Kidney (tissue), 14 donors: Measurements from ENCODE around the gene B9D2. TPM values are rescaled to one million over a fixed set of nuclear protein-coding genes. Genes with fewer than 3 reads are reported as not detected.
A peak's percentile ranks its signal among the peaks of the same experiment; 100 is the strongest.

Experiments used
- DNase-seq, 5 donors: peaks; one replicate each; pipeline ENCODE4 v3.0.0-alpha.2; 2013 to 2020
- FAIRE-seq: peaks from 2 replicates; lab custom pipeline; 2012; peaks lifted over from hg19 to GRCh38; lab: Jason Lieb, UNC
- H3K27ac ChIP-seq, 2 donors: one replicate each; pipeline ENCODE4 v1.7.0; 2013; ENCODE audit warnings: low read depth in 2 of 2, low read length in 2 of 2, inconsistent platforms in 1 of 2
- H3K27me3 ChIP-seq: one replicate; pipeline ENCODE4 v1.7.1; 2013; ENCODE audit warnings: low read length, inconsistent platforms; ENCODE audit not compliant: control insufficient read depth, insufficient read depth
- H3K36me3 ChIP-seq, 3 donors: one replicate each; pipeline versions ENCODE4 v1.7.0 to v1.7.1; 2013; ENCODE audit warnings: low read length in 3 of 3, control low read depth in 1 of 3, inconsistent platforms in 1 of 3; ENCODE audit not compliant: insufficient read depth in 3 of 3, control insufficient read depth in 2 of 3
- H3K4me1 ChIP-seq, 3 donors: one replicate each; pipeline versions ENCODE4 v1.7.0 to v1.7.1; 2013; ENCODE audit warnings: low read length in 3 of 3, inconsistent platforms in 1 of 3, low read depth in 1 of 3; ENCODE audit not compliant: control insufficient read depth in 2 of 3, insufficient read depth in 2 of 3
- H3K4me3 ChIP-seq, 3 donors: one replicate each; pipeline versions ENCODE4 v1.7.0 to v1.8.1; 2013; ENCODE audit warnings: low read length in 3 of 3, control low read depth in 1 of 3, inconsistent platforms in 1 of 3
- H3K9ac ChIP-seq, 3 donors: one replicate each; pipeline versions ENCODE4 v1.7.0 to v1.7.1; 2013; ENCODE audit warnings: low read length in 3 of 3, control low read depth in 1 of 3, inconsistent platforms in 1 of 3
- H3K9me3 ChIP-seq, 3 donors: one replicate each; pipeline versions ENCODE4 v1.7.0 to v1.7.1; 2013; ENCODE audit warnings: low read length in 3 of 3, control low read depth in 1 of 3, inconsistent platforms in 1 of 3; ENCODE audit not compliant: control insufficient read depth in 2 of 3, insufficient read depth in 1 of 3
- CTCF ChIP-seq: IDR thresholded peaks from 3 replicates; pipeline ENCODE4 v1.5.1; 2012; ENCODE audit warnings: mild to moderate bottlenecking, moderate library complexity, borderline replicate concordance; ENCODE audit not compliant: insufficient read depth; ENCODE audit errors: extremely low read depth
- intact Hi-C: fragments of 100-400 bp; cut with DNase I; formaldehyde crosslinking; loops from one replicate; pipeline ENCODE4 v1.11.1; 2022
- polyA plus RNA-seq: library from polyadenylated mRNA; stranded (reverse); fragments of 350-450 nt; fragmentation: Illumina TruSeq; extraction: RNeasy Lipid Tissue Mini Kit (QIAGEN cat#74804); gene quantifications from one replicate; pipeline ENCODE4 v1.2.3, GENCODE V29; 2014; ENCODE audit warnings: low read depth, low replicate concordance; ENCODE audit not compliant: insufficient read depth
- total RNA-seq: library from RNA; stranded (reverse); fragmentation: NEBNext Ultra II Directional; extraction: Animal tissue kit (Norgen Biotek cat#: 25700); gene quantifications from one replicate; pipeline ENCODE4 v1.2.1, GENCODE V29; 2021
- donor health status: control.
- donor health status: control.
- donor health status: control.
- donor health status: control.
- donor health status: control.
- donor health status: DM: yes; HTN: yes; CAD: no.
- donor health status: Normal renal cell carcinoma (clear cell type).

B9D2 gene
- total and polyA plus RNA-seq, 2 donors from 2014 or later = 12.6 to 15.7 TPM

GRCh38 chr19:41325640-41325946 lies 38.4 kb downstream of the B9D2 start:
- peak overlapping the region in 1 of 3 donors; percentile 32 for H3K4me3 ChIP-seq
- no peaks in the 10 kb centered on the region for H3K9me3 ChIP-seq
- H3K4me1 ChIP-seq = peaks cover 9 to 67% (median 35%) of the 10 kb centered on the region in 3 donors
- H3K9ac ChIP-seq = peak overlapping the region in 1 of 3 donors; percentile 51
- intact Hi-C loops = no loop called here
- no peaks in the 10 kb centered on the region for H3K27me3 ChIP-seq
- DNase-seq = no peak
- peak overlapping the region; percentile 63 to 65 for H3K27ac ChIP-seq
- TF ChIP-seq CTCF = no peak
- no peak for FAIRE-seq
- H3K36me3 ChIP-seq = peaks cover 0 to under 1% (median 0%) of the 10 kb centered on the region in 3 donors

GRCh38 chr19:41324921-41325639 lies 38.9 kb downstream of the B9D2 start:
- H3K4me3 ChIP-seq = peak overlapping the region; percentile 28 to 32 (median 32)
- H3K36me3 ChIP-seq = peaks cover 0 to 3% (median 0%) of the 10 kb centered on the region in 3 donors
- no peaks in the 10 kb centered on the region for H3K9me3 ChIP-seq
- FAIRE-seq (no peak), DNase-seq (peak; percentile 40 to 92 (median 67))
- H3K27me3 ChIP-seq = no peaks in the 10 kb centered on the region
- peaks cover 9 to 67% (median 35%) of the 10 kb centered on the region in 3 donors for H3K4me1 ChIP-seq
- intact Hi-C loops = no loop called here
- peak overlapping the region; percentile 63 to 65 for H3K27ac ChIP-seq
- TF ChIP-seq CTCF = no peak
- H3K9ac ChIP-seq = peak overlapping the region in 2 of 3 donors; percentile 16 to 51

GRCh38 chr19:41324231-41324702 lies 39.7 kb downstream of the B9D2 start:
- intact Hi-C loops = no loop called here
- H3K27me3 ChIP-seq = no peaks in the 10 kb centered on the region
- peaks cover 9 to 67% (median 35%) of the 10 kb centered on the region in 3 donors for H3K4me1 ChIP-seq
- H3K4me3 ChIP-seq = no peak overlapping the region
- H3K9ac ChIP-seq = peak overlapping the region in 1 of 3 donors; percentile 48
- H3K9me3 ChIP-seq = no peaks in the 10 kb centered on the region
- FAIRE-seq = no peak
- DNase-seq = no peak
- peaks cover 0 to 6% (median 6%) of the 10 kb centered on the region in 3 donors for H3K36me3 ChIP-seq
- no peak for TF ChIP-seq CTCF
- H3K27ac ChIP-seq = peak overlapping the region; percentile 63 to 70
